Panc1 (cell line): ENCODE measurements around the gene ZNF865.

Source experiments
- CTCF ChIP-seq: fragments of 450-650 bp; IDR thresholded peaks from 2 replicates; pipeline ENCODE4 v1.5.1; 2017; ENCODE audit warnings: mild to moderate bottlenecking
- REST ChIP-seq, 2 experiments: IDR thresholded peaks; 2 replicates each; pipeline ENCODE4 v1.6.1; 2011 to 2012; ENCODE audit warnings: low read depth in 2 of 2, control low read depth in 1 of 2, low read length in 1 of 2, mild to moderate bottlenecking in 1 of 2, moderate library complexity in 1 of 2; ENCODE audit not compliant: insufficient read depth in 1 of 2
- SIN3A ChIP-seq: IDR thresholded peaks from 2 replicates; pipeline ENCODE4 v1.6.1; 2012; ENCODE audit warnings: low read depth, mild to moderate bottlenecking, low read length, moderate library complexity, borderline replicate concordance; ENCODE audit not compliant: insufficient read depth

- no peak for TF ChIP-seq CTCF
- TF ChIP-seq SIN3A, result no peak
- TF ChIP-seq REST (IDR thresholded peaks at IDR 0.05; ENCODE audit: insufficient read depth in 1 of 2, low read depth in 2 of 2, low read length in 1 of 2), result no peak
Measured at GRCh38 chr19:55602104-55603001, 3.1 kb upstream of the ZNF865 start.
